Measurements from ENCODE around the gene GDF9.
A peak's percentile ranks its signal among the peaks of the same experiment; 100 is the strongest.

GDF9 gene

DNA sequence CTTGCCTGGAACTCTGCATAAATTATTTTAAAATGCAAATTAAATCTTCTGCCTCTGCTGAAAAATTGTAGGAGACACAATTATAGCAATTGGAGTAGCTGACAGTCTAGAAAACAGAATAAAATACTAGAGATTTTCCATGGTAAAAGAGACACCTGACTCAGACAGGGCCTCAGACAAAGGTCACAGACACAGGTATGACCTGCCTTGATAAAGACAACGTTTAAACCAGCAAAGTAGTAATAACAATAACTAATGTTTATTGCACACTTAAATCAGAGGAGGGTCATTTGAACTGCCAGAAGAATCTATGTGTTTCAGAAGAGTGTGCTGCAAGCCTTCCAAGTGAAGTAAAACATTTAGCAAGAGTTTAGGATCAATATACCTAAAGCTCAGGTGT, 49.3 kb downstream of the GDF9 start:
- no peak for DNase-seq (ENCODE audit: low spot score)

DNA sequence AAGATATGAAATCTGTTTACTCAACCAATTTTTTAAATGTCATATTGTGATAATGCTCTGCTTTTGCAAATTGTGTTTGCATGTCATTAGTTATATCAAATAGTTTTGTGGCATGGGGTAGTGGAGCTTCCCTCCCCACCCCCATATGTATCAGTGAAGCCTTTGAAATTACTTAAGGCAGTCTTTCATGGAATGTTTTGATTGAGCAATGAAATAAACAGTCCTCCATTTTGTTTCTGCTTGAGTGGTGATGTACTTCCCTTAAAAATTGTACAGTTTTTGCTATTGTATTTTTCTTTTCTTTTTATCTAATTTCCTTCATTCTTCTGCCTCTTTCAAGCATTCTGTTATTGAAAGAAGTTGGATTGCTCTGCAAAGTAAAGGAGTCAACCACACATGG, 49.7 kb downstream of the GDF9 start:
- DNase-seq (ENCODE audit: low spot score), result no peak

DNA sequence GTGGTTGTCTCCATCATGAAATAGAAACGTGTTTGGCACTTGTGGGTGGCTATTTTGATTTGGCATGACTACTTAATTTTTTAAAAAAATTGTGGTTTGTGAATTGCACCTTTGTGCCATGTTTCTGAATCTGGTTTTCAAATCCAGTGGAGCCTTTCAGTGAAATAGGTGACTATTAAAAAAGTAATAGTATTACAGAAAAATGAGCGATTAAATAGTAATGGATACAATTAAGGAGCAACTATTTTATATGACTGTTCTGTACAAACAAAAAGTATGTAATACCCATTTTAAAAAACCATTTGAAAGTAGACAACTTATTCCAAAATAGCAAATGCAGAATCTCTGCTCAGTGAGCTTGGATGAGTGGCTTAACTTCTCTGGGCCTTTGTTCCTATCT, 50.2 kb downstream of the GDF9 start:
- DNase-seq (ENCODE audit: low spot score), result no peak

DNA sequence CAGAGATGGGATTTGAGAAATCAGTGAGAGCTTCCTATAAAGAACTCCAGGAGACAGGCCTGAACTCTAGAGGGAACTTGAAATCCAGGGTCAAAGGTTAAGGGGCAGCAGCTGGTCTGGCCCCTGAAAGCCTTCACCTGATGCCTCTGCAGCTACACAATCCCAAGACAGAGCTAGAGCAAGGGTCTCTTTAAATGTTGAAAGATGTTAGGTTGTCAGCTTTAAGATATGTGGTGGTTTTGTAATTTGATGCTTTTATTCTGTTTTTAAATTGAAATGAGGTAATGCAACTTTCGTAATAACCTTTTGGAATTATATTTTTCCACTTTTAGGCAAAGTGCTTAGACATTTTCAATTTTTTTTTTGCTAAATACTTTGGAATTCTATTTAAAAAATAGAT, 50.8 kb downstream of the GDF9 start:
- no peak for DNase-seq (ENCODE audit: low spot score)

DNA sequence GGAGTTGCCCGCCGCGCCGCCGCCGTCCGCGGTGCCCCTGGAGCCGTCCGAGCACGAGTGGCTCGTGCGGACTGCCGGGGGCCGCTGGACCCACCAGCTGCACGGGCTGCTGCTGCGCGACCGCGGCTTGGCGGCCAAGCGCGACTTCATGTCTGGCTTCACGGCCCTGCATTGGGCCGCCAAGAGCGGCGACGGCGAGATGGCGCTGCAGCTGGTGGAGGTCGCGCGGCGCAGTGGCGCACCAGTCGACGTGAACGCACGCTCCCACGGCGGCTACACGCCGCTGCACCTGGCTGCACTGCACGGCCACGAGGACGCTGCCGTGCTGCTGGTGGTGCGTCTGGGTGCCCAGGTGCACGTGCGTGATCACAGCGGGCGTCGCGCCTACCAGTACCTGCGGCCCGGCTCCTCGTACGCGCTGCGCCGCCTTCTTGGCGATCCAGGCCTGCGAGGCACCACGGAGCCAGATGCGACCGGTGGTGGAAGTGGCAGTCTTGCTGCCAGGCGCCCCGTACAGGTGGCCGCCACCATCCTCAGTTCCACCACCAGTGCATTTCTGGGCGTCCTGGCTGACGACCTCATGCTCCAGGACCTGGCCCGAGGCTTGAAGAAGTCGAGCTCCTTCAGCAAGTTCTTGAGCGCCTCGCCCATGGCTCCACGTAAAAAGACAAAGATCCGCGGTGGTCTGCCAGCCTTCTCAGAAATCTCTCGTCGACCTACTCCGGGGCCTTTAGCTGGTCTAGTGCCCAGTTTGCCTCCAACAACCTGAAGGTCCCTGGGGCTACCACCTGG, 51.6 kb downstream of the GDF9 start:
- no peak for DNase-seq (ENCODE audit: low spot score)

DNA sequence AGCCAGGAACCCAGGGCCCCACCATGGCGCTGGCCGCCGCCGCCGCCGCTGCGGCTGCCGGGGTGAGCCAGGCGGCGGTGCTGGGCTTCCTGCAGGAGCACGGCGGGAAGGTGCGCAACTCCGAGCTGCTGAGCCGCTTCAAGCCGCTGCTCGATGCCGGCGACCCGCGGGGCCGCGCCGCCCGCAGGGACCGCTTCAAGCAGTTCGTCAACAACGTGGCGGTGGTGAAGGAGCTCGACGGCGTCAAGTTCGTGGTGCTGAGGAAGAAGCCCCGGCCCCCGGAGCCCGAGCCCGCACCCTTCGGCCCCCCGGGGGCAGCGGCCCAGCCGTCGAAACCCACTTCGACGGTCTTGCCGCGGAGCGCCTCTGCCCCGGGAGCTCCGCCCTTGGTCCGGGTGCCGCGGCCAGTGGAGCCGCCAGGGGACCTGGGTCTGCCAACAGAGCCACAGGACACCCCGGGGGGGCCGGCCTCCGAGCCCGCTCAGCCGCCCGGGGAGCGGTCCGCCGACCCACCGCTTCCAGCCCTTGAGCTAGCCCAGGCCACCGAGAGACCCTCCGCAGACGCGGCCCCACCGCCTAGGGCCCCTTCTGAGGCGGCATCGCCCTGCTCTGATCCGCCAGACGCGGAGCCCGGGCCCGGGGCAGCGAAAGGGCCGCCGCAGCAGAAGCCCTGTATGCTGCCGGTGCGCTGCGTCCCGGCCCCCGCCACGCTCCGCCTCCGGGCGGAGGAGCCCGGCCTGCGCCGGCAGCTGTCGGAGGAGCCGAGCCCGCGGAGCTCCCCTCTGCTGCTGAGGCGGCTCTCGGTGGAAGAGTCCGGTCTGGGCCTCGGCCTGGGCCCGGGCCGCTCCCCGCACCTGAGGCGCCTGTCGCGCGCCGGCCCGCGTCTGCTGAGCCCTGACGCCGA, 52.4 kb downstream of the GDF9 start:
- peak; percentile 79 for DNase-seq (ENCODE audit: low spot score)

DNA sequence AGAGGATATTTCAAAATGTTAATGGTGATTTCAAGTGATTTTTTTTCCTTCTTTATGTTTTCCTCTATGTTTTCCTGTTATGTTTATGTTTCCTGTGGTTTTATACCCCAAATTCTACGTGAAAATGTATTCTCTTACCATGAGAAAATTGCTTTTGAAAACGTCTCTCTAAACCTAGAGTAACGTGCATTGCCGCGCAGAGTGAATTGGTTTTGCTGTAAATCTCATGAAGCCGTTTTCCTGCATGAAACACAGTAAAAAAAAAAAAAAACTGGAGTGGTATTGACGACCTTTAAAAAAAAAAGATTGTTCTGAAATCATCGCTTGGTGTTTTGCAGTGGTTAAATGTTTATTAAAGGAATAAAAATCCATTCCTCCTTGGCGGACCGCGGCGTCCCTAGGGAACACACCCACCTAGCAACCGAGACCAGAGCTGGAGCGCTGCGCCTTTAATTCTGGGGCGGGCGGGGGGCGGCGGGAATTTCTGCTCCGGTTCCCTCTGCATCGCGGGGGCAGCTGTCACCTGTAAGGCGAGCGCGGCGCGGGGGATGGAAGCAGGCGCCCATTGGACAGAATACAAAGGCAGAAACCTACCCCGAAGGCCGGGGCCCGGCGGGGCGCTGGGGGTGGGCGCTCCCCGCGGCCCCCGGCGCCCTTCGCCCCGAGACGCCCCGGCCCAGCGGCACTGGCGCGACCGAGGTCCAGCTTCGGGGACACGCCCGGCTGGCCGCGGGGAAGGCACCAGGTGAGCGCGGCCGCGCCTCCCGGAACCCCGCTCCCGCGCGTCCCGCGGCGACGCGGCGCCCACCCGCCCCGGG, 53.3 kb downstream of the GDF9 start, which contains the start of gene SOWAHA:
Gene SOWAHA (plus strand): TSS at position 522 of the 818 bp plus-strand sequence. CDS start 320 bp downstream, outside the sequence.
- peak; percentile 76 for DNase-seq (ENCODE audit: low spot score)

DNA sequence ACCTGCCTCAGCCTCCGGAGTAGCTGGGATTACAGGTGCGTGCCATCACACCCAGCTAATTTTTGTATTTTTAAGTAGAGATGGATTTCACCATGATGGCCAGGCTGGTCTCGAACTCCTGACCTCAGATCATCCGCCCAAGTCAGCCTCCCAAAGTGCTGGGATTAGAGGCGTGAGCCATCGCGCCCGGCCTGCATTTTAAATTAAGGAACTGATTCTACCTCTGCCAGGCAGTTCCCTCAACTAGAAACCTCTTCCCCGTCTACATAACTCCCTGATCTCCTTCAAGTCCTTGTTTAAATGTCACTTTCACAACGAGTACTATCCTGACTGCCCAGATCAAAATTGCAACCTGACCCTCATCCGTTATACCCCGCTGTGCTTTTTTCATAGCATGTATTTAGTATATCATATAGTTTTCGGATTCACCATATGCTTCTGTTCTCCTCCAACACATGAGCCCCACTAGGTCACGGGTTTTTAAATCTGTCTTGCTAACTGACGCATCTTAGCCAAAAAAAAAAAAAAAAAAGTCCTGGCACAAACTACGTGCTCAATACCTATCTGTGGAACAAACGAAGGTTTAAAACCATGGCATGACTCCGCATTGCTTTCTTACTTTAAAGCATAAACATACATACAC, 54.0 kb downstream of the GDF9 start:
- no peak for DNase-seq (ENCODE audit: low spot score)
